ENCODE data around the gene SENP1.

DNA sequence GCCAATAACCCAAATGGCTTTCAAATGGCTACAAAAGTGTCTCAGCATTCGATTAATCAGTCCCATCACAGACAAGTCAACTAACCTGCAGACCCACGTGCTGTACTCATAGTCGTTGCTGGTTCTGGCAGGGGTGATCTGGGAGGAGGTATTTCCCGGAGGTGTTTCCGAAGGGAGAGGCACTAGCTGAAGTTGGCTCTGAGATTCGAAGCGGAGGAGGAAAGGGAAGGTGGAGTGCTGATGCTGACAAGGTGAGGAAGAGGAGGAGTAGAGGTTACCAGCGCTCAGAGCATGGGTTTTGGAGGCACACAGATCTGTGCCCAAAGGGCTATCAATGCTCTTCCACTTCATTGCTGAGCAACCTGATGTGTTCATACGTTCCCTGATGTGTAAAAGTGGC is 81.1 kb downstream of the SENP1 start:
- TF ChIP-seq, protein P1, sequence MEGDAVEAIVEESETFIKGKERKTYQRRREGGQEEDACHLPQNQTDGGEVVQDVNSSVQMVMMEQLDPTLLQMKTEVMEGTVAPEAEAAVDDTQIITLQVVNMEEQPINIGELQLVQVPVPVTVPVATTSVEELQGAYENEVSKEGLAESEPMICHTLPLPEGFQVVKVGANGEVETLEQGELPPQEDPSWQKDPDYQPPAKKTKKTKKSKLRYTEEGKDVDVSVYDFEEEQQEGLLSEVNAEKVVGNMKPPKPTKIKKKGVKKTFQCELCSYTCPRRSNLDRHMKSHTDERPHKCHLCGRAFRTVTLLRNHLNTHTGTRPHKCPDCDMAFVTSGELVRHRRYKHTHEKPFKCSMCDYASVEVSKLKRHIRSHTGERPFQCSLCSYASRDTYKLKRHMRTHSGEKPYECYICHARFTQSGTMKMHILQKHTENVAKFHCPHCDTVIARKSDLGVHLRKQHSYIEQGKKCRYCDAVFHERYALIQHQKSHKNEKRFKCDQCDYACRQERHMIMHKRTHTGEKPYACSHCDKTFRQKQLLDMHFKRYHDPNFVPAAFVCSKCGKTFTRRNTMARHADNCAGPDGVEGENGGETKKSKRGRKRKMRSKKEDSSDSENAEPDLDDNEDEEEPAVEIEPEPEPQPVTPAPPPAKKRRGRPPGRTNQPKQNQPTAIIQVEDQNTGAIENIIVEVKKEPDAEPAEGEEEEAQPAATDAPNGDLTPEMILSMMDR (IDR thresholded peaks at IDR 0.05), result no peak
- TF ChIP-seq POLR2A (IDR thresholded peaks at IDR 0.05) (no peak), POLR2AphosphoS5 (IDR thresholded peaks at IDR 0.05) (no peak)
